K562 (cell line): ENCODE measurements around the gene OSBPL10.

Experiments used
- ELF4 ChIP-seq: fragments of 450-650 bp; formaldehyde crosslinking; IDR thresholded peaks from 2 replicates; pipeline ENCODE4 v1.4.0; 2022; ENCODE audit warnings: missing genetic modification characterization
- EP300 ChIP-seq: IDR thresholded peaks from 2 replicates; pipeline ENCODE4 v1.6.1; 2012; ENCODE audit warnings: low read length, improper control_type of control experiment
- FOSL1 ChIP-seq: fragments of 200-800 bp; sonication (Bioruptor generic); conservative IDR thresholded peaks from 2 replicates; pipeline ENCODE4 v1.6.1; 2016; ENCODE audit warnings: missing genetic modification characterization, missing compliant biosample characterization
- GATAD2A ChIP-seq: fragments of 450-650 bp; IDR thresholded peaks from 2 replicates; pipeline ENCODE4 v1.6.1; 2017
- NFIC ChIP-seq: fragments of 450-650 bp; IDR thresholded peaks from 2 replicates; pipeline ENCODE4 v1.6.1; 2017; ENCODE audit warnings: mild to moderate bottlenecking, inconsistent platforms
- NR2C2 ChIP-seq, 2 experiments: fragments of 200-800 bp in 1 of 2; sonication (Bioruptor generic) in 1 of 2; sonication (generic) in 1 of 2; formaldehyde crosslinking in 1 of 2; IDR thresholded peaks; 2 replicates each; pipeline versions ENCODE4 v1.6.1 to v1.8.0; 2016 to 2022; ENCODE audit warnings: mild to moderate bottlenecking in 1 of 2, missing compliant biosample characterization in 1 of 2, missing genetic modification characterization in 1 of 2, missing genetic modification reagents in 1 of 2
- TCF7L2 ChIP-seq: fragments of 150-350 bp; IDR thresholded peaks from 2 replicates; pipeline ENCODE4 v1.6.1; 2016; ENCODE audit warnings: low read depth, mild to moderate bottlenecking, low read length, moderate library complexity
- TEAD2 ChIP-seq: fragments of 450-650 bp; IDR thresholded peaks from 2 replicates; pipeline ENCODE4 v1.6.1; 2016; ENCODE audit warnings: missing genetic modification characterization, control low read depth, missing compliant biosample characterization
- TF ChIP-seq, protein P1 (sequence below), 2 experiments: fragments of 200-800 bp in 1 of 2; sonication (Bioruptor generic) in 1 of 2; sonication (generic) in 1 of 2; formaldehyde crosslinking in 1 of 2; IDR thresholded peaks in 1 of 2; conservative IDR thresholded peaks in 1 of 2; 2 replicates each; pipeline versions ENCODE4 v1.5.0 to v1.6.1; 2016 to 2020; ENCODE audit warnings: missing compliant biosample characterization in 1 of 2, missing genetic modification characterization in 1 of 2, missing genetic modification reagents in 1 of 2
- TF ChIP-seq, protein P2 (sequence below): sonication (generic); formaldehyde crosslinking; IDR thresholded peaks from 2 replicates; pipeline ENCODE4 v1.8.1; 2022; ENCODE audit warnings: missing genetic modification reagents
- TF ChIP-seq, protein P3 (sequence below), 2 experiments: fragments of 450-650 bp; IDR thresholded peaks; 2 replicates each; pipeline ENCODE4 v1.6.1; 2016
- TF ChIP-seq, protein P4 (sequence below): fragments of 450-650 bp; formaldehyde crosslinking; IDR thresholded peaks from 2 replicates; pipeline ENCODE4 v1.4.0; 2020; ENCODE audit warnings: mild to moderate bottlenecking, moderate library complexity

DNA sequence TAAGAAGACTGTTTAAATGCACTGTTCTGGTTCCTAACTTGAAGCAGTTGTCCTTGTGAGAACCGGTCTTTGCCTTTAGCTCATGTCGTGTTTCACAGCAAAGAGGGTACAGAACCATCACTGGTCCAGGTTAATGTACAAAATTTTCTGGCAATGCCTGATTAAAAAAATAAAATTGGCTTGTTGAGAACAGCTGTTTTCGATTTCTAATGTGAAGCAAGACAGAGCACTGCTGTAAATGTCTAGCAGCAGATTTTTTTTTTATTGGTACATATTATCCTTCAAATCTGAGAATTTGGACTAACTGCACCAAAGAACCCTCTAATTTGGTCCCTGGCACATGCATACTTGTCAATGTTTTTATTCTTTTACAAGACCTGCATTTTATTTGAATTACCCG is 345.0 kb downstream of the OSBPL10 start:
- no peak for TF ChIP-seq TEAD2 (tag)
- TF ChIP-seq, protein P1, sequence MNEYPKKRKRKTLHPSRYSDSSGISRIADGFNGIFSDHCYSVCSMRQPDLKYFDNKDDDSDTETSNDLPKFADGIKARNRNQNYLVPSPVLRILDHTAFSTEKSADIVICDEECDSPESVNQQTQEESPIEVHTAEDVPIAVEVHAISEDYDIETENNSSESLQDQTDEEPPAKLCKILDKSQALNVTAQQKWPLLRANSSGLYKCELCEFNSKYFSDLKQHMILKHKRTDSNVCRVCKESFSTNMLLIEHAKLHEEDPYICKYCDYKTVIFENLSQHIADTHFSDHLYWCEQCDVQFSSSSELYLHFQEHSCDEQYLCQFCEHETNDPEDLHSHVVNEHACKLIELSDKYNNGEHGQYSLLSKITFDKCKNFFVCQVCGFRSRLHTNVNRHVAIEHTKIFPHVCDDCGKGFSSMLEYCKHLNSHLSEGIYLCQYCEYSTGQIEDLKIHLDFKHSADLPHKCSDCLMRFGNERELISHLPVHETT (CRISPR knock-in tag; conservative IDR thresholded peaks at IDR 0.05 in 1 of 2, IDR thresholded peaks at IDR 0.05 in 1 of 2) = no peak
- TF ChIP-seq NFIC = no peak
- TF ChIP-seq, protein P2, sequence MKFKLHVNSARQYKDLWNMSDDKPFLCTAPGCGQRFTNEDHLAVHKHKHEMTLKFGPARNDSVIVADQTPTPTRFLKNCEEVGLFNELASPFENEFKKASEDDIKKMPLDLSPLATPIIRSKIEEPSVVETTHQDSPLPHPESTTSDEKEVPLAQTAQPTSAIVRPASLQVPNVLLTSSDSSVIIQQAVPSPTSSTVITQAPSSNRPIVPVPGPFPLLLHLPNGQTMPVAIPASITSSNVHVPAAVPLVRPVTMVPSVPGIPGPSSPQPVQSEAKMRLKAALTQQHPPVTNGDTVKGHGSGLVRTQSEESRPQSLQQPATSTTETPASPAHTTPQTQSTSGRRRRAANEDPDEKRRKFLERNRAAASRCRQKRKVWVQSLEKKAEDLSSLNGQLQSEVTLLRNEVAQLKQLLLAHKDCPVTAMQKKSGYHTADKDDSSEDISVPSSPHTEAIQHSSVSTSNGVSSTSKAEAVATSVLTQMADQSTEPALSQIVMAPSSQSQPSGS = no peak
- no peak for TF ChIP-seq EP300
- TF ChIP-seq, protein P3, sequence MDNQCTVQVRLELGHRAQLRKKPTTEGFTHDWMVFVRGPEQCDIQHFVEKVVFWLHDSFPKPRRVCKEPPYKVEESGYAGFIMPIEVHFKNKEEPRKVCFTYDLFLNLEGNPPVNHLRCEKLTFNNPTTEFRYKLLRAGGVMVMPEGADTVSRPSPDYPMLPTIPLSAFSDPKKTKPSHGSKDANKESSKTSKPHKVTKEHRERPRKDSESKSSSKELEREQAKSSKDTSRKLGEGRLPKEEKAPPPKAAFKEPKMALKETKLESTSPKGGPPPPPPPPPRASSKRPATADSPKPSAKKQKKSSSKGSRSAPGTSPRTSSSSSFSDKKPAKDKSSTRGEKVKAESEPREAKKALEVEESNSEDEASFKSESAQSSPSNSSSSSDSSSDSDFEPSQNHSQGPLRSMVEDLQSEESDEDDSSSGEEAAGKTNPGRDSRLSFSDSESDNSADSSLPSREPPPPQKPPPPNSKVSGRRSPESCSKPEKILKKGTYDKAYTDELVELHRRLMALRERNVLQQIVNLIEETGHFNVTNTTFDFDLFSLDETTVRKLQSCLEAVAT (IDR thresholded peaks at IDR 0.05) = no peak
- TF ChIP-seq TCF7L2 = no peak
- TF ChIP-seq NR2C2 (CRISPR knock-in tag; IDR thresholded peaks at IDR 0.05) = no peak
- no peak for TF ChIP-seq NR2C2 (tag; IDR thresholded peaks at IDR 0.05)
- TF ChIP-seq FOSL1 (tag) = no peak
- TF ChIP-seq ELF4 (CRISPR knock-in tag) = no peak
- TF ChIP-seq, protein P4, sequence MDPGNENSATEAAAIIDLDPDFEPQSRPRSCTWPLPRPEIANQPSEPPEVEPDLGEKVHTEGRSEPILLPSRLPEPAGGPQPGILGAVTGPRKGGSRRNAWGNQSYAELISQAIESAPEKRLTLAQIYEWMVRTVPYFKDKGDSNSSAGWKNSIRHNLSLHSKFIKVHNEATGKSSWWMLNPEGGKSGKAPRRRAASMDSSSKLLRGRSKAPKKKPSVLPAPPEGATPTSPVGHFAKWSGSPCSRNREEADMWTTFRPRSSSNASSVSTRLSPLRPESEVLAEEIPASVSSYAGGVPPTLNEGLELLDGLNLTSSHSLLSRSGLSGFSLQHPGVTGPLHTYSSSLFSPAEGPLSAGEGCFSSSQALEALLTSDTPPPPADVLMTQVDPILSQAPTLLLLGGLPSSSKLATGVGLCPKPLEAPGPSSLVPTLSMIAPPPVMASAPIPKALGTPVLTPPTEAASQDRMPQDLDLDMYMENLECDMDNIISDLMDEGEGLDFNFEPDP = no peak
- TF ChIP-seq GATAD2A = no peak
